DOHH2 (cell line): ENCODE data around the gene HCN2.

Experiments used
- EZH2phosphoT487 ChIP-seq: fragments of 200-600 bp; sonication (generic); IDR thresholded peaks from 2 replicates; pipeline ENCODE4 v1.6.1; 2017; ENCODE audit warnings: borderline replicate concordance, mild to moderate bottlenecking, antibody characterized with exemption, low read length, moderate library complexity, mixed read lengths
- TF ChIP-seq, protein P1 (sequence below): fragments of 200-600 bp; sonication (generic); IDR thresholded peaks from one replicate; pipeline ENCODE4 v1.5.1; 2014; ENCODE audit warnings: antibody characterized with exemption, mild to moderate bottlenecking, low read depth, low read length; ENCODE audit not compliant: poor library complexity, severe bottlenecking

DNA sequence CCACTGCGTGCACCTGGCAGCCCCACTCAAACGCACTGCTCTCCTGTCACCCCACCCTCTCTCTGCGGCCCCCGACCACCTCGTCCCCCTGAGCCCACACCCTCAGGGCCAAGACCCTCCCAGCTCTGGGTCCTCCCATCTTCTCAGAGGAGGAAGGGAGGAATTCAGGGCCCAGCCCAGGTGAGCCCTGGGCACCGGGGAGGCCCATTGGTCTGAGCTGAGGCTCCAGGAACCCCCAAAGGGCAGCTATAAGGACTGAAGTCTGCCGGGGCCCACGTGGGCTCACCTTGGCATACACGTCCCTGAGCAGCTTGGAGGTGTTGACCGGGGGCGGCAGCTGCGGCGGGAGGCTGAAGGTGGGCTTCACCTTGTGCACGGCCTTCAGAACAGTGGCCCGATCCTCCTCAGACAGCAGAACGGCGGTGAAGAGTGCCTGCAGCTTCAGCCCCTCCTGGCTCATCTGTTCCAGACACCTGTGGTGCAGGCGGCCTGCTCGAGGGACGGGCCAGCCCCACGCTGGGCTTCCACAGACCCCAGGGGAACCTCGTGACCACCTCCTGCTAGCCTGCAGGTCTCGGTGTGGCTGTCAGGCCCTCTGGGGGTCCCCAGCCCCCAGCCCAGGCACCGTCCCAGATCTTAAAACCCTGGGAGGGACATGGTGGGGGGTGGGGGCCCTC, 34.9 kb downstream of the HCN2 start:
- TF ChIP-seq, protein P1, sequence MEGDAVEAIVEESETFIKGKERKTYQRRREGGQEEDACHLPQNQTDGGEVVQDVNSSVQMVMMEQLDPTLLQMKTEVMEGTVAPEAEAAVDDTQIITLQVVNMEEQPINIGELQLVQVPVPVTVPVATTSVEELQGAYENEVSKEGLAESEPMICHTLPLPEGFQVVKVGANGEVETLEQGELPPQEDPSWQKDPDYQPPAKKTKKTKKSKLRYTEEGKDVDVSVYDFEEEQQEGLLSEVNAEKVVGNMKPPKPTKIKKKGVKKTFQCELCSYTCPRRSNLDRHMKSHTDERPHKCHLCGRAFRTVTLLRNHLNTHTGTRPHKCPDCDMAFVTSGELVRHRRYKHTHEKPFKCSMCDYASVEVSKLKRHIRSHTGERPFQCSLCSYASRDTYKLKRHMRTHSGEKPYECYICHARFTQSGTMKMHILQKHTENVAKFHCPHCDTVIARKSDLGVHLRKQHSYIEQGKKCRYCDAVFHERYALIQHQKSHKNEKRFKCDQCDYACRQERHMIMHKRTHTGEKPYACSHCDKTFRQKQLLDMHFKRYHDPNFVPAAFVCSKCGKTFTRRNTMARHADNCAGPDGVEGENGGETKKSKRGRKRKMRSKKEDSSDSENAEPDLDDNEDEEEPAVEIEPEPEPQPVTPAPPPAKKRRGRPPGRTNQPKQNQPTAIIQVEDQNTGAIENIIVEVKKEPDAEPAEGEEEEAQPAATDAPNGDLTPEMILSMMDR: no peak
- TF ChIP-seq EZH2phosphoT487: no peak
